MM.1S (cell line): Measurements from ENCODE around the gene RALGPS2.

Source experiments
- CTCF ChIP-seq: fragments of 300-600 bp; sonication (generic); IDR thresholded peaks from 2 replicates; pipeline ENCODE4 v1.5.1; 2016; ENCODE audit warnings: antibody characterized with exemption, low read length, mixed read lengths
- EZH2 ChIP-seq: fragments of 300-600 bp; sonication (generic); optimal IDR thresholded peaks from 2 replicates; pipeline ENCODE3; 2017; ENCODE audit warnings: low read depth, mild to moderate bottlenecking, antibody characterized with exemption, low read length, mixed read lengths
- EZH2phosphoT487 ChIP-seq: fragments of 300-600 bp; sonication (generic); IDR thresholded peaks from 2 replicates; pipeline ENCODE4 v1.6.1; 2018; ENCODE audit warnings: antibody characterized with exemption, low read length

GRCh38 chr1:178916448-178917174 lies 191.6 kb downstream of the RALGPS2 start:
- TF ChIP-seq CTCF (no peak), EZH2 (no peak), EZH2phosphoT487 (no peak)
